ENCODE measurements around the gene KCTD14.
A peak's percentile ranks its signal among the peaks of the same experiment; 100 is the strongest.
"Not testable (repeated sequence)": the region's sequence is repeated elsewhere in the genome, so short reads cannot be mapped to it uniquely, and the experiment has no call there.

Gene KCTD14

DNA sequence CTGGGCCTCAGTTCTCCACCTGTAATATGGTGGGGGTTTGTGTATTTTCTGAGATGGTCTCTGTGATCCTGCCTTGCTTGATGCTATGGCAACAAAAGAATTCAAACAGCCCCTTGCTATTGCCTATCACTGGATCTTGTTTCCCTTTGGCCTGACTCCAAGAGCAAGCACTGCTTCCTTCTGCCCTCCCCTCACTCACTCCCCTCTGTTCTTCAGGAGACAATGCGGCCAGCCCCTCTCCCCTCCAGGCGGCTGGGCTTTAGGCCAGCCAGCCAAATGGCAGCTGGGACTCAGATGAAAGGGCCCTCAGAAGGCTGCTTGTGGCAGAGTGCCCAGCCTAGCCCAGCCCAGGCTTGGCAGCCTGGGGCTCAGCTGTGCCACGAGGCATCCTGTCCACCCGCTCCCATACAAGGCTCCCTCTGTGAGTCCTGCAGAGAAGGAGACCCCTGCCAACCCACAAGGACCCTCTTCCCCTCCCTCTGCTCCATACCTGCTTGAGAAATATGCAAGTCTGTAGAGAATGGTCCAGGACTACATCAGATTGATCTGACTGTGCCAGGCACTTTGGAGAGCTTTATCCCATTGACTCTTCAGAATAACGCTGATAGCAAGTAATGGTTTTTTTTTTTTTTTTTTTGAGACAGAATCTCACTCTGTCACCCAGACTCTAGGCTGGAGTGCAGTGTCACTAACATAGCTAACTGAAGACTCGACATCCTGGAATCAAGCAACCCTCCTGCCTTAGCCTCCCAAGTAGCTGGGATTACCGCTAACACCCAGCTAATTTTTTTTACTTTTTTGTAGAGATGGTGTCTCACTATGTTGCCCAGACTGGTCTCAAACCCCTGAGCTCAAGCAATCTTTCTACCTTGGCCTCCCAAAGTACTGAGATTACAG lies 7.6 kb upstream of the KCTD14 start:
- Histone ChIP-seq H3K9ac (ENCODE audit: low read length) (no peak overlapping the region), H3K27me3 (ENCODE audit: control insufficient read depth, insufficient read depth, low read length) (no peaks in the 10 kb centered on the region), H3K27ac (ENCODE audit: low read depth, low read length) (peak overlapping the region; percentile 17), H3K4me3 (ENCODE audit: low read length) (no peak overlapping the region), H3K4me1 (ENCODE audit: control insufficient read depth, insufficient read depth, low read length) (peaks cover 6% of the 10 kb centered on the region), H3K36me3 (ENCODE audit: control insufficient read depth, insufficient read depth, low read length) (no peaks in the 10 kb centered on the region)

DNA sequence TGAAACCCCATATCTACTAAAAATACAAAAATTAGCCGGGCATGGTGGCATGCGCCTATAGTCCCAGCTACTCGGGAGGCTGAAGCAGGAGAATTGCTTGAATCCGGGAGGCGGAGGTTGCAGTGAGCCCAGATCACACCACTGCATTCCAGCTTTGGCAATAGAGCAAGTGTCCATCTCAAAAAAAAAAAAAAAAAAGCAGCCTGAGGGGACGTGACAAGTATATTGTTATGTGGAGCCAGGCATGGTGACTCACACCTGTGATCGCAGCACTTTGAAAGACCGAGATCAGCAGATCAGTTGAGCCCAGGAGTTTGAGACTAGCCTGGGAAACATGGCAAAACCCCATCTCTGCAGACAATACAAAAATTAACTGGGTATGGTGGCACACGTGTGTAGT lies 5.3 kb upstream of the KCTD14 start:
- not testable (repeated sequence) for H3K27ac ChIP-seq (ENCODE audit: low read depth, low read length); H3K4me3 ChIP-seq (ENCODE audit: low read length); H3K9ac ChIP-seq (ENCODE audit: low read length); H3K4me1 ChIP-seq (ENCODE audit: control insufficient read depth, insufficient read depth, low read length); H3K36me3 ChIP-seq (ENCODE audit: control insufficient read depth, insufficient read depth, low read length); H3K27me3 ChIP-seq (ENCODE audit: control insufficient read depth, insufficient read depth, low read length)

DNA sequence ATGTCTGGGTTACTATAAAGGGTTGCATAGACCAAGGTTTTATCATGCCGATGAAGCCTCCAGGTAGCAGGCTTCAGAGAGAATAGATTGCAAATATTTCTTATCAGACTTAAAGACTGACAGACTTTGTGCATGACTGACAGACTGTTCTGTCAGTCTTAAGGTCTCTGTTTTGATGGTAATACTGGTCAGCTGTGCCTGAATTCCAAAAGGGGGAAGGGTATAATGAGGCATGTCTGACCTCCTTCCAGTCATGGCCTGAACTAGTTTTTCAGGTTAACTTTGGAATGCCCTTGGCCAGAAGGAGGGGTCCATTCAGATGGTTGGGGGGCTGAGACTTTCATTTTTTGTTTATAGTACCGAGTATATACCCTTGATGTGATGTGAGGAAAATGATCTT lies 4.7 kb upstream of the KCTD14 start:
- Histone ChIP-seq H3K27me3 (ENCODE audit: control insufficient read depth, insufficient read depth, low read length) (no peaks in the 10 kb centered on the region), H3K4me3 (ENCODE audit: low read length) (no peak overlapping the region), H3K27ac (ENCODE audit: low read depth, low read length) (no peak overlapping the region), H3K36me3 (ENCODE audit: control insufficient read depth, insufficient read depth, low read length) (no peaks in the 10 kb centered on the region), H3K9ac (ENCODE audit: low read length) (no peak overlapping the region), H3K4me1 (ENCODE audit: control insufficient read depth, insufficient read depth, low read length) (peaks cover 6% of the 10 kb centered on the region)

DNA sequence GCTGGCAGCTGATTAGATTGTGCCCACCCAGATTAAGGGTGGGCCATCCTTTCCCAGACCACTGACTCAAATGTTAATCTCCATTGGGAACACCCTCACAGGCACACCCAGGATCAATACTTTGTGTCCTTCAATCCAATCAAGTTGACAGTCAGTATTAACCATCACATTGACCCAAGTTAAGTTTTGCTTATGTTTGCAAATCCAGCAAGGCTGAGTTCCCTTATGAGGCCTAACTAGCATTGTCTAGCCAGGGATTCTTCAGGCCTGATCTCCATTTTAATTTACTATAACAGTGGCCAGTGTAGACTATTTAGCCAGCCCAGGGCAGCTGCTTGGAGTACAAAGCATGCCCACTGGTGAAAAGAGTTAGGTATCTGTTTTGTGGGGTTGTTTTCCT lies 2.3 kb upstream of the KCTD14 start:
- H3K4me3 ChIP-seq (ENCODE audit: low read length) = no peak overlapping the region
- peaks cover 3% of the 10 kb centered on the region for H3K4me1 ChIP-seq (ENCODE audit: control insufficient read depth, insufficient read depth, low read length)
- H3K27me3 ChIP-seq (ENCODE audit: control insufficient read depth, insufficient read depth, low read length) = peaks cover 2% of the 10 kb centered on the region
- no peak overlapping the region for H3K9ac ChIP-seq (ENCODE audit: low read length)
- H3K27ac ChIP-seq (ENCODE audit: low read depth, low read length) = no peak overlapping the region
- no peaks in the 10 kb centered on the region for H3K36me3 ChIP-seq (ENCODE audit: control insufficient read depth, insufficient read depth, low read length)

DNA sequence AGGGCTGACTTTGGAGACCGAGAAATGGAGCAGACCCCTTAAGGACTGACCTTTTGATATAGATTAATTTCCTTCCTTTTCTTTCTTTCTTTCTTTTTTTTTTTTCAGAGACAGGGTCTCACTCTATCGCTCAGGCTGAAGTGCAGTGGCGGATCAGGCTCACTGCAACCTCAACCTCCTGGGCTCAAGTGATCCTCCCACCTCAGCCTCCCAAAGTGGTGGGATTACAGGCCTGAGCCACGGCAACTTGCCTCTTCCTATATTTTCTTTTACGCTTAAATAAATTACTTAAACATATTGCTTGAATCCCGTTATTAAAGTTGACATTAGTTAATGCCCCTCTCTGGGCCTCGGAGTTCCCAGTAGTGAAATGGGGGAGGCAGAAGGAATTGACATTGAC lies 350 bp upstream of the KCTD14 start:
- Histone ChIP-seq H3K9ac (ENCODE audit: low read length) (no peak overlapping the region), H3K4me3 (ENCODE audit: low read length) (peak overlapping the region; percentile 74), H3K4me1 (ENCODE audit: control insufficient read depth, insufficient read depth, low read length) (no peaks in the 10 kb centered on the region), H3K27me3 (ENCODE audit: control insufficient read depth, insufficient read depth, low read length) (peaks cover 2% of the 10 kb centered on the region), H3K36me3 (ENCODE audit: control insufficient read depth, insufficient read depth, low read length) (no peaks in the 10 kb centered on the region), H3K27ac (ENCODE audit: low read depth, low read length) (no peak overlapping the region)

DNA sequence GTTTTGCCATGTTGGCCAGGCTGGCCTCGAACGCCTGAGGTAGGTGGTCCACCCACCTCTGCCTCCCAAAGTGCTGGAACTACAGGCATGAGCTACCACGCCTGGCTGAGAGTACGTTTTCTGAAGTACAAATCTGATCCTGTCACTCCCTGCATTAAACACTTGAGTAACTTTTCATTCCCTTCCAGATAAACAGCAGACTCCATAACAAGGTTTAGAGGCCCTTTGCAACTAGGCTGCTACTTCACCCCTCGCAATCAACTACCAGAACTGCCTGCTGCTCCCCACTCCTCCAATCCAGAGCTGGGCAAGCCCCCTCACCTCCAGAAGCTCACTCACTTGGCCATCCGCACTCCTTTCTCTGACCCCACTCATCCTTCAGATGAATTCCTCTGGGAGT lies 1.5 kb downstream of the KCTD14 start:
- Histone ChIP-seq H3K27ac (ENCODE audit: low read depth, low read length) (no peak overlapping the region), H3K4me1 (ENCODE audit: control insufficient read depth, insufficient read depth, low read length) (no peaks in the 10 kb centered on the region), H3K27me3 (ENCODE audit: control insufficient read depth, insufficient read depth, low read length) (peaks cover 2% of the 10 kb centered on the region), H3K9ac (ENCODE audit: low read length) (no peak overlapping the region), H3K36me3 (ENCODE audit: control insufficient read depth, insufficient read depth, low read length) (no peaks in the 10 kb centered on the region), H3K4me3 (ENCODE audit: low read length) (no peak overlapping the region)

GRCh38 chr11:78020246-78020645 lies 2.8 kb downstream of the KCTD14 start:
- H3K4me1 ChIP-seq (ENCODE audit: control insufficient read depth, insufficient read depth, low read length) = no peaks in the 10 kb centered on the region
- H3K27me3 ChIP-seq (ENCODE audit: control insufficient read depth, insufficient read depth, low read length) = peaks cover 2% of the 10 kb centered on the region
- H3K27ac ChIP-seq (ENCODE audit: low read depth, low read length) = no peak overlapping the region
- H3K36me3 ChIP-seq (ENCODE audit: control insufficient read depth, insufficient read depth, low read length) = peaks cover 3% of the 10 kb centered on the region
- no peak overlapping the region for H3K4me3 ChIP-seq (ENCODE audit: low read length)
- H3K9ac ChIP-seq (ENCODE audit: low read length) = no peak overlapping the region

DNA sequence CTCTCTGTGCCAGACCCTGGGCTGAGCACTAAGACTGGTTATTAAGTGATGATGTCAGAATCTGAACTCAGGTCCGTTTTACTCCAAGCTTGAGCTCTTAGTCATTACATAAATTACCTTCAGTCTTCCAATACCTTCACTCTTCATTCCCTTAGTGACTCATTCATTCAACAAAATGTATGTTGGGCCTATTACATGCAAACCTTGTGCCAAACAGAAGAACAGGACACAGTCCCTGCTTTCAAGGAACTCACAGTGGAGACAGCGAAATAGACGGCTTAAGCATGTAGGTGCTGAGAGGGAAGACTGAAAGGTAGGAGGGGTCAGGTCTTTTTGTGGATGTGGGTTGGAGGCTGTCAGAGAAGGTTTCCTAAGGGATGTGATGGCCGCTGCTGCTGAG lies 3.3 kb downstream of the KCTD14 start:
- H3K4me1 ChIP-seq (ENCODE audit: control insufficient read depth, insufficient read depth, low read length) = no peaks in the 10 kb centered on the region
- no peak overlapping the region for H3K9ac ChIP-seq (ENCODE audit: low read length)
- no peak overlapping the region for H3K4me3 ChIP-seq (ENCODE audit: low read length)
- H3K27ac ChIP-seq (ENCODE audit: low read depth, low read length) = no peak overlapping the region
- H3K36me3 ChIP-seq (ENCODE audit: control insufficient read depth, insufficient read depth, low read length) = peaks cover 3% of the 10 kb centered on the region
- peaks cover 2% of the 10 kb centered on the region for H3K27me3 ChIP-seq (ENCODE audit: control insufficient read depth, insufficient read depth, low read length)

DNA sequence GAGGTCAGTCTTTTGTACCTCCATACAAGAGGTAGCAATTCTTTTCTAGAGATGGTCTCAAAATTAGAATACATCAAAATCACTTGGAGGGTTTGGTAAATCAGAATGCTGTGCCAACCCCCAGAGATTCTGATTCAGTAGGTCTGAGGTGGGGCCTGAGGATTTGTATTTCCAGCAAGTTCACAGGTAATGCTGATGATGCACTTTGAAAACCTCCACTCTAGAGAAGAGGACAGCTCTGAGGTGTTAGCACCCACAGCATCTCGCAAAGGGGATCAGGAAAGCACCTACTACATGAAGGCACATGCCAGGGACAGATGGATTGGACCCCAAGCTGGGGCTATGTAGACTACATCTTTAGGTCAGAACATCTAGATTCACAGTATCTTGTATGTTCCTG lies 7.2 kb downstream of the KCTD14 start:
- H3K27me3 ChIP-seq (ENCODE audit: control insufficient read depth, insufficient read depth, low read length) = no peaks in the 10 kb centered on the region
- H3K36me3 ChIP-seq (ENCODE audit: control insufficient read depth, insufficient read depth, low read length) = peaks cover 3% of the 10 kb centered on the region
- no peaks in the 10 kb centered on the region for H3K4me1 ChIP-seq (ENCODE audit: control insufficient read depth, insufficient read depth, low read length)
- H3K4me3 ChIP-seq (ENCODE audit: low read length) = no peak overlapping the region
- H3K9ac ChIP-seq (ENCODE audit: low read length) = no peak overlapping the region
- H3K27ac ChIP-seq (ENCODE audit: low read depth, low read length) = no peak overlapping the region

DNA sequence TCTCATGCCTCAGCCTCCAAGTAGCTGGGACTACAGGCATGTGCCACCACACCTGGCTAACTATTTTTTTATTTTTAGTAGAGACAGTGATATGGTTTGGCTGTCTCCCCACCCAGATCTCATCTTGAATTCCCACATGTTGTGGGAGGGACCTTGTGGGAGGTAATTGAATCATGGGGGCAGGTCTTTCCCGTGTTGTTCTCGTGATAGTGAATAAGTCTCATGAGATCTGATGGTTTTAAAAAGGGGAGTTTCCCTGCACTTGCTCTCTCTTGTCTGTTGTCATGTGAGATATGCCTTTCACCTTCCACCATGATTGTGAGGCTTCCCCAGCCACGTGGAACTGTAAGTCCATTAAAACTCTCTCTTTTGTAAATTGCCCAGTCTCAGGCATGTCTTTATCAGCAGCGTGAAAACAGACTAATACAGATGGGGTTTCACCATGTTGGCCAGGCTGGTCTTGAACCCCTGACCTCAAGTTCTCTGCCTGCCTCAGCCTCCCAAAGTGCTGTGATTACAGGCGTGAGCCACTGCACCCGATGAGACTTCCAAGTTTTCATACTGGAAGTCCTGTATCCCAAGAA lies 8.0 kb downstream of the KCTD14 start:
- H3K4me3 ChIP-seq (ENCODE audit: low read length); H3K9ac ChIP-seq (ENCODE audit: low read length); H3K36me3 ChIP-seq (ENCODE audit: control insufficient read depth, insufficient read depth, low read length); H3K4me1 ChIP-seq (ENCODE audit: control insufficient read depth, insufficient read depth, low read length); H3K27ac ChIP-seq (ENCODE audit: low read depth, low read length); H3K27me3 ChIP-seq (ENCODE audit: control insufficient read depth, insufficient read depth, low read length): not testable (repeated sequence)

DNA sequence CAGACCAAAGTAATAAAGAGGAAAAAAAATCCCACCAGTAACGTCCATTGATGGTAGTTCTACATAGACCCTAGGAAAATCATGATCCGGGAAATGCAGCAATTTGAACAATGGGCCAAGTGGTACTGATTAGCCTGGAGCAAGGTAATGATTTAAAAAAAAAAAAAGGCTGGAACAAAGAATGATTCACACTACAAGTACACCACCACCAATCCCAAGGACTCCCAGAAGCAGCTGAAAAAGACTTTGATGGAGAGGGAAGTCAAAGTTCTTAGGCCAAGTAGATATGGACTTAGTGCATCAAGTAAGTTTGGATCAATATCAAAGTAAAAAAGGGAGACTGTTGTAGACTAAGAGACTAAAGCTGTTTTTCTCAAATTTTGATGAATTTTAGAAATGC lies 11.8 kb downstream of the KCTD14 start:
- Histone ChIP-seq H3K4me3 (ENCODE audit: low read length) (no peak overlapping the region), H3K27ac (ENCODE audit: low read depth, low read length) (no peak overlapping the region), H3K9ac (ENCODE audit: low read length) (no peak overlapping the region), H3K4me1 (ENCODE audit: control insufficient read depth, insufficient read depth, low read length) (no peaks in the 10 kb centered on the region), H3K36me3 (ENCODE audit: control insufficient read depth, insufficient read depth, low read length) (peaks cover 3% of the 10 kb centered on the region), H3K27me3 (ENCODE audit: control insufficient read depth, insufficient read depth, low read length) (no peaks in the 10 kb centered on the region)

DNA sequence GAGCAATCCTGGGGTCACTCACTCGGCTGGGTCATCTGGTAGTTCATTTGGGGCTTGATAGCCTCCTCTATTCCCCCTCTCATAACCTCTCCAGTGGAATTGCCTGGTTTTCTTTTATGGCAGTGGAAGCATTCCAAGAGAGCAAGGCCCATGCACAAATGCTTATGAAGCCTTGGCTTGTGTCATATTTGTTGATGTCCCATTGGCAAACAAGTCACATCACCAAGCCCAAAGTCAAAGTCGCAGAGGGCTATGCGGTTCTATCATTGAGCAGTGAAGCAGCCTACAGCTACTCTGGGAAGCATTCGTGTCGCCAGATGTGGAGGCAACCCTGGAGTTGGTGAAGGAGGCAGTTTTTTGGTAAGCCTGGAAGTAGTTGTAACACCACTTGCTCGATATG lies 12.3 kb downstream of the KCTD14 start:
- H3K4me1 ChIP-seq (ENCODE audit: control insufficient read depth, insufficient read depth, low read length) = no peaks in the 10 kb centered on the region

GRCh38 chr11:78010304-78010703 lies 12.8 kb downstream of the KCTD14 start:
- no peak overlapping the region for H3K27ac ChIP-seq (ENCODE audit: low read depth, low read length)
- no peaks in the 10 kb centered on the region for H3K4me1 ChIP-seq (ENCODE audit: control insufficient read depth, insufficient read depth, low read length)
- no peak overlapping the region for H3K9ac ChIP-seq (ENCODE audit: low read length)
- H3K36me3 ChIP-seq (ENCODE audit: control insufficient read depth, insufficient read depth, low read length) = no peaks in the 10 kb centered on the region
- H3K27me3 ChIP-seq (ENCODE audit: control insufficient read depth, insufficient read depth, low read length) = no peaks in the 10 kb centered on the region
- H3K4me3 ChIP-seq (ENCODE audit: low read length) = no peak overlapping the region

More for the DNA sequence above, 12.3 kb downstream of the KCTD14 start:
- no peak overlapping the region for H3K4me3 ChIP-seq (ENCODE audit: low read length)
- no peaks in the 10 kb centered on the region for H3K36me3 ChIP-seq (ENCODE audit: control insufficient read depth, insufficient read depth, low read length)
- H3K27ac ChIP-seq (ENCODE audit: low read depth, low read length) = no peak overlapping the region
- H3K9ac ChIP-seq (ENCODE audit: low read length) = no peak overlapping the region
- H3K27me3 ChIP-seq (ENCODE audit: control insufficient read depth, insufficient read depth, low read length) = no peaks in the 10 kb centered on the region

All from rectal smooth muscle tissue (tissue), 1 donor.